A549 (cell line): ENCODE results near the gene CDYL2.

Experiments
- BHLHE40 ChIP-seq: IDR thresholded peaks from 2 replicates; pipeline ENCODE4 v1.6.1; 2012; ENCODE audit warnings: low read depth, low read length, inconsistent platforms
- CTCF ChIP-seq: fragments of >200 bp; sonication (Bioruptor Twin); formaldehyde crosslinking; IDR thresholded peaks from 3 replicates; pipeline ENCODE4 v1.5.1; 2016
- POLR2A ChIP-seq: IDR thresholded peaks from 2 replicates; pipeline ENCODE4 v1.6.1; 2012; ENCODE audit warnings: mild to moderate bottlenecking, low read length

DNA sequence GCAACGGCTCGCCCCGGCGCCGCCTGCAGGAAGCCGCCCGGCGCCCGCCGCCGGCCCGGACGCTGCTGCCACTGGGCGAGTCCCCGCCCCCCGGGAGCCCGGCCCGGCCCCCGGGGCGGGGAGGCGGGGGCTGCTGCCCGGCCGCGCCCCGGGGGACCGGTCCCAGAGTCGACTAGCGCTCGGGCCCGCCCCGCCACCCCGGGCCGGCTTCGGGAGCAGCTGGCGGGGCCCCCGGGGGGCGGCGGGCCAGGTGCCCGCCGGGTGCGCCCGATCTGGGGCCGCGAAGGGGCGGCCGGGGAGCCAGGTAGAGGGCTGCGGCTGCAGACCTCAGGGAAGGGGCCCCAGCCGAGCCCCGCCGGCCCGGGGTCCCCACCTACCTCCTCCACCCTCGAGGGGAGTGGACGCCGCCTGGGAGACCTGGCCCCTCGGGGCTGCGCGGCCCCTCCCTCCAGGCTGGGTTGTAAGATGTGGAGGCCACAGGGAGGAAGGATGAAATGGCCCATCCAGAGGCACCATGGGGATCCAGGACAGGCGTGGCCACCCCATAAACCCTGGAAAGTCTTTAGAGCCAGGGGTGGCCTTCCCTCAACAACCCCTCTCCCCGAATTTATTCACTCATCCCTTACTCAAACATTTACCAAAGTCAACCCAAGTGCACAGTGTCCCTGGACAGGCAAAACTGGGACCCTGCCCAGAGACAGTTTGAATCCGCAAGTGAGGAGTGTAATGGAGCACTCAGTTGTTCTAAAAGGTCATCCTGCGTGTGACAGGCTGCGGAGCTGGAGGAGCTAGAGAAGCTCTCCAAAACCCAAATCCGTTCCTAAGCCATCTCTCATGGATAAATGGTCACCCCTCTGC, at the start of gene CDYL2:
- TF ChIP-seq POLR2A, result no peak
- TF ChIP-seq CTCF, result no peak
- no peak for TF ChIP-seq BHLHE40
